Sigmoid colon (tissue), 7 donors: ENCODE data around the gene TAS1R2. TPM values are rescaled to one million over a fixed set of nuclear protein-coding genes. Genes with fewer than 3 reads are reported as not detected.

Experiments used
- DNase-seq: peaks from one replicate; pipeline ENCODE4 v3.0.0-alpha.2; 2019
- H3K27ac ChIP-seq, 4 donors: fragments of 200-600 bp; sonication (generic); one replicate each; pipeline ENCODE4 v1.5.1; 2016 to 2019; ENCODE audit warnings: mild to moderate bottlenecking in 1 of 4
- H3K27me3 ChIP-seq, 3 donors: fragments of 200-600 bp; sonication (generic); one replicate each; pipeline ENCODE4 v1.5.1; 2019; ENCODE audit warnings: mild to moderate bottlenecking in 1 of 3
- H3K36me3 ChIP-seq, 4 donors: fragments of 200-600 bp; sonication (generic); one replicate each; pipeline ENCODE4 v1.5.1; 2016 to 2019
- H3K4me1 ChIP-seq, 4 donors: fragments of 200-600 bp; sonication (generic); one replicate each; pipeline ENCODE4 v1.5.1; 2017 to 2019
- H3K4me3 ChIP-seq, 4 donors: fragments of 200-600 bp; sonication (generic); one replicate each; pipeline ENCODE4 v1.5.1; 2017 to 2019; ENCODE audit warnings: mild to moderate bottlenecking in 2 of 4, moderate library complexity in 1 of 4
- H3K9me3 ChIP-seq, 4 donors: fragments of 200-600 bp in 3 of 4; sonication (generic) in 3 of 4; one replicate each; pipeline versions ENCODE4 v1.5.1 to v1.6.1; 2013 to 2019
- CTCF ChIP-seq, 4 experiments: fragments of 450-650 bp in 3 of 4; fragments of 200-600 bp in 1 of 4; IDR thresholded peaks; one replicate each; pipeline ENCODE4 v1.5.1; 2016 to 2019; ENCODE audit warnings: antibody characterized with exemption in 4 of 4, mild to moderate bottlenecking in 3 of 4, moderate library complexity in 2 of 4
- EP300 ChIP-seq, 4 donors: sonication (generic); formaldehyde crosslinking; IDR thresholded peaks; one replicate each; pipeline ENCODE4 v1.6.1; 2017; ENCODE audit warnings: antibody characterized with exemption in 4 of 4
- POLR2A ChIP-seq, 2 donors: fragments of 450-650 bp; IDR thresholded peaks; one replicate each; pipeline ENCODE4 v1.6.1; 2016; ENCODE audit warnings: antibody characterized with exemption in 2 of 2, mild to moderate bottlenecking in 2 of 2, moderate library complexity in 2 of 2
- POLR2AphosphoS5 ChIP-seq, 4 donors: sonication (generic); formaldehyde crosslinking; IDR thresholded peaks; one replicate each; pipeline ENCODE4 v1.6.1; 2017; ENCODE audit warnings: antibody characterized with exemption in 4 of 4
- WGBS, 2 donors: extraction: QIAGEN DNeasy Blood & Tissue Kit; methylation state at CpG; one replicate each; pipeline ENCODE4 v1.1.7; 2013; 5-methylcytosine and 5-hydroxymethylcytosine counted together
- intact Hi-C: fragments of 100-400 bp; cut with DNase I; formaldehyde crosslinking; loops from one replicate; pipeline ENCODE4 v1.15.1; 2023
- polyA plus RNA-seq, 3 donors: library from polyadenylated mRNA; stranded (reverse); fragments of 200-250 nt; gene quantifications; one replicate each; pipeline ENCODE4 v1.2.3, GENCODE V29; 2013
- total RNA-seq, 4 donors: library from RNA; depleted of rRNA; stranded (reverse); fragments of >200 nt; gene quantifications; one replicate each; pipeline ENCODE4 v1.1.0, GENCODE V29; 2016
- donor health status: healthy with polysubstance abuse.
- donor health status: Bipolar disorder and iron deficiency.
- donor health status: healthy.

Gene TAS1R2
- total and polyA plus RNA-seq, 7 donors: not detected

GRCh38 chr1:18884727-18885126 is 25.3 kb upstream of the TAS1R2 start:
- Histone ChIP-seq H3K9me3 (no peaks in the 10 kb centered on the region), H3K4me3 (no peak overlapping the region), H3K36me3 (peaks cover 0 to 21% (median 3%) of the 10 kb centered on the region in 4 donors), H3K27me3 (no peaks in the 10 kb centered on the region), H3K27ac (no peak overlapping the region), H3K4me1 (no peaks in the 10 kb centered on the region)
- TF ChIP-seq EP300 (IDR thresholded peaks at IDR 0.05) (no peak), CTCF (IDR thresholded peaks at IDR 0.05) (no peak)
- intact Hi-C loops: no loop called here
- no peak for DNase-seq
- 89% methylated on average over 6 of the region's 6 CpGs for WGBS, 2 donors

- Histone ChIP-seq H3K4me3 (no peak overlapping the region), H3K9me3 (no peaks in the 10 kb centered on the region), H3K4me1 (no peaks in the 10 kb centered on the region), H3K27ac (no peak overlapping the region), H3K36me3 (peaks cover 0 to 21% (median 3%) of the 10 kb centered on the region in 4 donors), H3K27me3 (no peaks in the 10 kb centered on the region)
- TF ChIP-seq CTCF (IDR thresholded peaks at IDR 0.05) (peak in 1 of 4 experiments; percentile 5), POLR2AphosphoS5 (IDR thresholded peaks at IDR 0.05) (no peak)
- no peak for DNase-seq
- intact Hi-C loops: no loop called here
- 56 to 70% methylated on average over 4 of the region's 4 CpGs for WGBS, 2 donors
Observed at GRCh38 chr1:18884419-18884717, 24.9 kb upstream of the TAS1R2 start.

GRCh38 chr1:18883636-18884418 is 24.4 kb upstream of the TAS1R2 start:
- peak; percentile 75 for DNase-seq
- Histone ChIP-seq H3K36me3 (peaks cover 0 to 17% (median 3%) of the 10 kb centered on the region in 4 donors), H3K4me1 (no peaks in the 10 kb centered on the region), H3K27ac (no peak overlapping the region), H3K4me3 (no peak overlapping the region), H3K27me3 (no peaks in the 10 kb centered on the region), H3K9me3 (no peaks in the 10 kb centered on the region)
- peak; percentile 69 to 91 (median 80) for TF ChIP-seq CTCF (IDR thresholded peaks at IDR 0.05)
- TF ChIP-seq POLR2A (IDR thresholded peaks at IDR 0.05): no peak
- 52 to 61% methylated on average over 14 of the region's 14 CpGs for WGBS, 2 donors
- intact Hi-C loops: no loop called here

- no peaks in the 10 kb centered on the region for H3K9me3 ChIP-seq
- TF ChIP-seq EP300 (IDR thresholded peaks at IDR 0.05) (no peak), POLR2AphosphoS5 (IDR thresholded peaks at IDR 0.05) (no peak), POLR2A (IDR thresholded peaks at IDR 0.05) (no peak), CTCF (IDR thresholded peaks at IDR 0.05) (no peak)
- H3K27ac ChIP-seq: no peak overlapping the region
- WGBS, 2 donors: 96 to 97% methylated on average over 23 of the region's 23 CpGs
- DNase-seq: no peak
- no peak overlapping the region for H3K4me3 ChIP-seq
- peaks cover 0 to 14% (median 3%) of the 10 kb centered on the region in 4 donors for H3K36me3 ChIP-seq
- no peaks in the 10 kb centered on the region for H3K27me3 ChIP-seq
- intact Hi-C loops: no loop called here
- no peaks in the 10 kb centered on the region for H3K4me1 ChIP-seq
Observed at GRCh38 chr1:18883079-18883478, 23.6 kb upstream of the TAS1R2 start.

GRCh38 chr1:18882486-18882885 is 23.0 kb upstream of the TAS1R2 start:
- Histone ChIP-seq H3K27me3 (no peaks in the 10 kb centered on the region), H3K36me3 (peaks cover 0 to 14% (median 3%) of the 10 kb centered on the region in 4 donors), H3K9me3 (no peaks in the 10 kb centered on the region), H3K27ac (no peak overlapping the region), H3K4me3 (no peak overlapping the region), H3K4me1 (no peaks in the 10 kb centered on the region)
- no peak for TF ChIP-seq POLR2A (IDR thresholded peaks at IDR 0.05)
- TF ChIP-seq CTCF (IDR thresholded peaks at IDR 0.05): no peak
- TF ChIP-seq EP300 (IDR thresholded peaks at IDR 0.05): no peak
- DNase-seq: no peak
- intact Hi-C loops: no loop called here
- 89 to 90% methylated on average over 8 of the region's 8 CpGs for WGBS, 2 donors
